OCI-LY7 (cell line): Measurements from ENCODE around the gene SERF2. TPM values are rescaled to one million over a fixed set of nuclear protein-coding genes. Genes with fewer than 3 reads are reported as not detected.

Experiments used
- BruUV-seq: library from RNA; stranded (reverse); fragments of 400-500 nt; replicated peaks from 2 replicates; lab custom pipeline; 2021; lab: Mats Ljungman, UMichigan
- CTCF ChIA-PET: fragments of 300-600 bp; sonication (Branson Sonifier 250); formaldehyde crosslinking; loops from one replicate; lab custom pipeline; 2022; ENCODE audit warnings: antibody characterized with exemption; ENCODE audit not compliant: unreplicated experiment; lab: Charles Lee
- POLR2A ChIA-PET: fragments of 300-600 bp; sonication (Branson Sonifier 250); formaldehyde crosslinking; loops from one replicate; lab custom pipeline; 2022; ENCODE audit warnings: antibody characterized with exemption; lab: Charles Lee
- DNase-seq: peaks from one replicate; pipeline ENCODE4 v3.0.0-alpha.2; 2015; ENCODE audit warnings: low spot score
- H2AFZ ChIP-seq: fragments of 200-600 bp; sonication (generic), shearing (Covaris generic); 2 replicates; pipeline ENCODE4 v1.6.1; 2014; ENCODE audit warnings: mild to moderate bottlenecking, antibody characterized with exemption, low read length, moderate library complexity
- H3K27ac ChIP-seq: fragments of 200-600 bp; sonication (generic); 2 replicates; pipeline ENCODE4 v1.5.1; 2014; ENCODE audit warnings: mixed run types, low read depth, mild to moderate bottlenecking, moderate library complexity, low read length, inconsistent platforms; ENCODE audit not compliant: poor library complexity, severe bottlenecking
- H3K36me3 ChIP-seq: fragments of 200-600 bp; sonication (generic); 2 replicates; pipeline ENCODE4 v1.6.1; 2014; ENCODE audit warnings: mild to moderate bottlenecking, antibody characterized with exemption, low read length, moderate library complexity, mixed read lengths; ENCODE audit not compliant: insufficient read depth
- H3K4me1 ChIP-seq: fragments of 200-600 bp; sonication (generic); 2 replicates; pipeline ENCODE4 v1.5.1; 2014; ENCODE audit warnings: mild to moderate bottlenecking, low read length; ENCODE audit not compliant: insufficient read depth, poor library complexity, severe bottlenecking
- H3K4me2 ChIP-seq: fragments of 200-600 bp; sonication (generic); 2 replicates; pipeline ENCODE4 v1.6.1; 2014; ENCODE audit warnings: mild to moderate bottlenecking, low read length
- H3K4me3 ChIP-seq: fragments of 200-600 bp; sonication (generic); 2 replicates; pipeline ENCODE4 v1.5.1; 2014; ENCODE audit warnings: mild to moderate bottlenecking, low read depth, low read length; ENCODE audit not compliant: poor library complexity, severe bottlenecking
- H3K79me2 ChIP-seq: fragments of 200-600 bp; sonication (generic); 2 replicates; pipeline ENCODE4 v1.6.1; 2016; ENCODE audit warnings: low read depth, mild to moderate bottlenecking, low read length, moderate library complexity, mixed read lengths; ENCODE audit not compliant: insufficient read depth
- H3K9me2 ChIP-seq: fragments of 200-600 bp; sonication (generic); 2 replicates; pipeline ENCODE4 v1.6.1; 2016; ENCODE audit warnings: mild to moderate bottlenecking, low read length, mixed read lengths; ENCODE audit not compliant: insufficient read depth
- H3K9me3 ChIP-seq: fragments of 200-600 bp; sonication (generic); 2 replicates; pipeline ENCODE4 v1.6.1; 2014; ENCODE audit warnings: mild to moderate bottlenecking, mixed run types, low read length, mixed read lengths
- H4K20me1 ChIP-seq: fragments of 200-600 bp; sonication (generic); 2 replicates; pipeline ENCODE4 v1.6.1; 2014; ENCODE audit warnings: mild to moderate bottlenecking, antibody characterized with exemption, low read length, moderate library complexity, mixed read lengths; ENCODE audit not compliant: insufficient read depth
- EZH2phosphoT487 ChIP-seq: fragments of 200-600 bp; sonication (generic); IDR thresholded peaks from 2 replicates; pipeline ENCODE4 v1.6.1; 2018; ENCODE audit warnings: low read depth, borderline replicate concordance, mild to moderate bottlenecking, mixed run types, antibody characterized with exemption, low read length, moderate library complexity, mixed read lengths
- intact Hi-C: fragments of 100-400 bp; cut with micrococcal nuclease; formaldehyde crosslinking; loops from one replicate; pipeline ENCODE4 v1.10.0; 2022; ENCODE audit not compliant: unreplicated experiment
- total RNA-seq, 2 experiments: library from RNA; depleted of rRNA in 1 of 2; stranded (reverse); fragments of >200 nt in 1 of 2; shearing (Covaris generic) in 1 of 2; gene quantifications; 2 replicates each; pipeline ENCODE4 v1.2.3, GENCODE V29; 2014 to 2022
- TF ChIP-seq, protein P1 (sequence below): fragments of 200-600 bp; sonication (generic); conservative IDR thresholded peaks from 2 replicates; pipeline ENCODE4 v1.5.1; 2014; ENCODE audit warnings: mild to moderate bottlenecking, antibody characterized with exemption, low read length, moderate library complexity, mixed read lengths

SERF2 gene
- total RNA-seq, 2 experiments from 2014 or later, result 581 to 1,370 TPM

DNA sequence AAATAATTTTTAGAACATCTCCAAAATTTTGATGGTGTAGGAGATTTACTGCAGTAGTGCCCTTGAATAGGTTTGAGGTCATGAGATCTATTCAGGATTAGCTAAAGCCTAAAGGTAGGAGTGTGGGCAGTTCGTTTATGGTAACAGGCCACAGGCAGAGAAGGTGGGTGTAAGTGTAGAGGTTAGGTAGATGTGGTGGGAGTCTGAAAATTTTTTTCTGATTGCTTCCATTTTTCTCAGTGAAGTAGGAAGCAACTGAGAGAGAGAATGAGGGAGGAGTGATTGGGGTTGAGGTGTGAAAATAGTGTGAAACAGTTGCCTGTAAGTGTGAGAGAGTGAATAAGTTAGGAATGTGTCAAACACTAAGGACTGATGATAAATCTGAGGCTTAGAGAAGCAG is 13.1 kb upstream of the SERF2 start:
- peak overlapping the region; percentile 16; the same call in 1 of the 2 replicates for H3K4me2 ChIP-seq
- no peaks in the 10 kb centered on the region for H3K9me3 ChIP-seq
- POLR2A ChIA-PET, result interaction anchor here (1.1 to 7.0 kb wide), 2 partner anchors 10 to 18 kb away, joined by 9 to 98 read pairs; partner anchors contain the start of gene SERF2
- no TSS peak for BruUV-seq
- H3K79me2 ChIP-seq, result peaks cover 39% of the 10 kb centered on the region
- CTCF ChIA-PET, result no interaction called here
- H3K4me1 ChIP-seq, result peaks cover 52% of the 10 kb centered on the region
- H2AFZ ChIP-seq, result no peak overlapping the region
- H3K36me3 ChIP-seq, result peaks cover 30% of the 10 kb centered on the region
- intact Hi-C loops, result no loop called here
- no peaks in the 10 kb centered on the region for H3K9me2 ChIP-seq
- peak overlapping the region; percentile 32 for H3K27ac ChIP-seq
- TF ChIP-seq EZH2phosphoT487, result no peak
- TF ChIP-seq, protein P1, sequence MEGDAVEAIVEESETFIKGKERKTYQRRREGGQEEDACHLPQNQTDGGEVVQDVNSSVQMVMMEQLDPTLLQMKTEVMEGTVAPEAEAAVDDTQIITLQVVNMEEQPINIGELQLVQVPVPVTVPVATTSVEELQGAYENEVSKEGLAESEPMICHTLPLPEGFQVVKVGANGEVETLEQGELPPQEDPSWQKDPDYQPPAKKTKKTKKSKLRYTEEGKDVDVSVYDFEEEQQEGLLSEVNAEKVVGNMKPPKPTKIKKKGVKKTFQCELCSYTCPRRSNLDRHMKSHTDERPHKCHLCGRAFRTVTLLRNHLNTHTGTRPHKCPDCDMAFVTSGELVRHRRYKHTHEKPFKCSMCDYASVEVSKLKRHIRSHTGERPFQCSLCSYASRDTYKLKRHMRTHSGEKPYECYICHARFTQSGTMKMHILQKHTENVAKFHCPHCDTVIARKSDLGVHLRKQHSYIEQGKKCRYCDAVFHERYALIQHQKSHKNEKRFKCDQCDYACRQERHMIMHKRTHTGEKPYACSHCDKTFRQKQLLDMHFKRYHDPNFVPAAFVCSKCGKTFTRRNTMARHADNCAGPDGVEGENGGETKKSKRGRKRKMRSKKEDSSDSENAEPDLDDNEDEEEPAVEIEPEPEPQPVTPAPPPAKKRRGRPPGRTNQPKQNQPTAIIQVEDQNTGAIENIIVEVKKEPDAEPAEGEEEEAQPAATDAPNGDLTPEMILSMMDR, result no peak
- peaks cover 14% of the 10 kb centered on the region; the same call in 1 of the 2 replicates for H4K20me1 ChIP-seq
- H3K4me3 ChIP-seq, result no peak overlapping the region
- DNase-seq, result no peak

- peak overlapping the region; percentile 45 for H3K4me3 ChIP-seq
- peak overlapping the region; percentile 100 for H3K27ac ChIP-seq
- no peaks in the 10 kb centered on the region for H3K9me2 ChIP-seq
- peak; percentile 93 for DNase-seq
- H3K9me3 ChIP-seq, result no peaks in the 10 kb centered on the region
- H3K4me2 ChIP-seq, result peak overlapping the region; percentile 73
- ChIA-PET POLR2A (interaction anchor here (0.6 to 6.5 kb wide), 9 partner anchors 8 to 42 kb away, joined by 3 to 98 read pairs (median 9); partner anchors contain the start of genes ELL3, HYPK, MFAP1 and SERINC4), CTCF (interaction anchor here (1.1 to 1.9 kb wide), 4 partner anchors 11 to 44 kb away, joined by 3 to 6 read pairs (median 4); partner anchors contain the start of genes ELL3, HYPK and SERINC4)
- peaks cover 38% of the 10 kb centered on the region for H3K36me3 ChIP-seq
- no TSS peak for BruUV-seq
- peak overlapping the region; percentile 60; the same call in 1 of the 2 replicates for H2AFZ ChIP-seq
- peaks cover 25% of the 10 kb centered on the region for H3K79me2 ChIP-seq
- TF ChIP-seq EZH2phosphoT487, result no peak
- TF ChIP-seq, protein P1, result no peak
- intact Hi-C loops, result loop anchor here (1.0 kb wide), 2 partner anchors 12 to 35 kb away; partner anchors contain the start of gene MFAP1
- H4K20me1 ChIP-seq, result peaks cover 17% of the 10 kb centered on the region
- H3K4me1 ChIP-seq, result peaks cover 71% of the 10 kb centered on the region
Observed at GRCh38 chr15:43789409-43789808, 2.7 kb upstream of the SERF2 start.
